B cell (primary cell): Measurements from ENCODE around the gene PELI1. TPM values are rescaled to one million over a fixed set of nuclear protein-coding genes. Genes with fewer than 3 reads are reported as not detected.
"Not testable (repeated sequence)": the region's sequence is repeated elsewhere in the genome, so short reads cannot be mapped to it uniquely, and the experiment has no call there.

Experiments
- ATAC-seq: fragments of 200-7000 bp; cut with Tn5 transposase; one replicate; pipeline ENCODE4 v1.10.0; 2021; ENCODE audit warnings: low read depth, mild to moderate bottlenecking, moderate number of reproducible peaks, moderate library complexity
- CTCF ChIA-PET: fragments of 350-600 bp; sonication (Branson Sonifier 250); formaldehyde crosslinking; loops from one replicate; lab custom pipeline; 2021; ENCODE audit warnings: antibody characterized with exemption, inconsistent platforms; lab: Charles Lee
- POLR2A ChIA-PET: fragments of 350-600 bp; sonication (Branson Sonifier 250); formaldehyde crosslinking; loops from one replicate; lab custom pipeline; 2021; ENCODE audit warnings: antibody characterized with exemption; lab: Charles Lee
- DNase-seq: peaks from one replicate; pipeline ENCODE4 v3.0.0; 2013
- H2AFZ ChIP-seq: 2 replicates; pipeline ENCODE4 v1.6.1; 2012; ENCODE audit warnings: mild to moderate bottlenecking, low read depth, low read length; ENCODE audit not compliant: insufficient read depth, poor library complexity, severe bottlenecking
- H3K27ac ChIP-seq, 2 donors: 1 replicate in 1 of 2; 2 replicates in 1 of 2; pipeline ENCODE4 v1.5.1; 2012 to 2013; ENCODE audit warnings: low read length in 2 of 2, mild to moderate bottlenecking in 2 of 2, moderate library complexity in 1 of 2
- H3K27me3 ChIP-seq, 4 experiments: fragments of 200-600 bp in 1 of 4; sonication (generic) in 1 of 4; replicated peaks in 1 of 4; 1 replicate in 2 of 4; 2 replicates in 2 of 4; pipeline versions ENCODE4 v1.6.1 to v1.7.0; 2013 to 2016; ENCODE audit warnings: low read length in 3 of 4, mild to moderate bottlenecking in 2 of 4, mixed read lengths in 1 of 4, moderate library complexity in 1 of 4; ENCODE audit not compliant: insufficient read depth in 4 of 4, control insufficient read depth in 3 of 4; ENCODE audit errors: control extremely low read depth in 1 of 4
- H3K36me3 ChIP-seq, 2 experiments: replicated peaks in 1 of 2; 1 replicate in 1 of 2; 2 replicates in 1 of 2; pipeline versions ENCODE4 v1.6.1 to v1.7.1; 2013; ENCODE audit warnings: low read length in 1 of 2; ENCODE audit not compliant: insufficient read depth in 2 of 2, control insufficient read depth in 1 of 2; ENCODE audit errors: control extremely low read depth in 1 of 2, extremely low read depth in 1 of 2
- H3K4me1 ChIP-seq, 2 donors: fragments of 200-600 bp in 1 of 2; sonication (generic) in 1 of 2; 1 replicate in 1 of 2; 2 replicates in 1 of 2; pipeline versions ENCODE4 v1.5.1 to v1.6.1; 2013 to 2017; ENCODE audit warnings: low read length in 2 of 2; ENCODE audit not compliant: control insufficient read depth in 2 of 2, insufficient read depth in 2 of 2
- H3K4me2 ChIP-seq: replicated peaks from 2 replicates; pipeline ENCODE3; 2012; ENCODE audit warnings: mild to moderate bottlenecking, low read depth, low read length; ENCODE audit not compliant: poor library complexity, severe bottlenecking
- H3K4me3 ChIP-seq, 5 experiments: fragments of 200-600 bp in 1 of 5; sonication (generic) in 1 of 5; 1 replicate in 3 of 5; 2 replicates in 2 of 5; pipeline versions ENCODE4 v1.5.1 to v1.7.0; 2011 to 2016; ENCODE audit warnings: low read length in 4 of 5, mild to moderate bottlenecking in 4 of 5, low read depth in 2 of 5, control low read depth in 1 of 5, moderate library complexity in 1 of 5; ENCODE audit not compliant: insufficient read depth in 1 of 5; ENCODE audit errors: control extremely low read depth in 1 of 5, extremely low read depth in 1 of 5
- H3K79me2 ChIP-seq: fragments of 200-600 bp; sonication (generic); one replicate; pipeline ENCODE4 v1.6.0; 2016; ENCODE audit warnings: low read length; ENCODE audit not compliant: control insufficient read depth, insufficient read depth
- H3K9ac ChIP-seq: fragments of 200-600 bp; sonication (generic); 2 replicates; pipeline ENCODE4 v1.6.1; 2017; ENCODE audit warnings: mild to moderate bottlenecking, low read length, moderate library complexity
- H3K9me3 ChIP-seq, 3 donors: one replicate each; pipeline versions ENCODE4 v1.6.1 to v1.7.1; 2013; ENCODE audit warnings: low read length in 2 of 3; ENCODE audit not compliant: control insufficient read depth in 2 of 3, insufficient read depth in 1 of 3; ENCODE audit errors: control extremely low read depth in 1 of 3
- H4K20me1 ChIP-seq: 2 replicates; pipeline ENCODE4 v1.6.0; 2012; ENCODE audit warnings: mild to moderate bottlenecking, low read length; ENCODE audit not compliant: insufficient read depth, control insufficient read depth, poor library complexity, severe bottlenecking
- H3K27ac Mint-ChIP-seq: one replicate; pipeline ENCODE4 v1.8.0; 2021; ENCODE audit warnings: mixed read lengths
- H3K27me3 Mint-ChIP-seq: one replicate; pipeline ENCODE4 v1.8.0; 2021; ENCODE audit warnings: mixed read lengths
- H3K4me1 Mint-ChIP-seq: one replicate; pipeline ENCODE4 v1.8.0; 2021; ENCODE audit warnings: mixed read lengths
- H3K4me3 Mint-ChIP-seq: one replicate; pipeline ENCODE4 v1.8.0; 2021; ENCODE audit warnings: mixed read lengths
- H3K9me3 Mint-ChIP-seq: one replicate; pipeline ENCODE4 v1.8.0; 2022; ENCODE audit warnings: mixed read lengths; ENCODE audit not compliant: insufficient read depth
- WGBS: methylation state at CpG from one replicate; pipeline ENCODE4 v1.1.5; 2013; ENCODE audit warnings: missing lambda C conversion rate; ENCODE audit not compliant: insufficient coverage; 5-methylcytosine and 5-hydroxymethylcytosine counted together
- intact Hi-C: fragments of 100-400 bp; cut with micrococcal nuclease; formaldehyde crosslinking; loops from one replicate; pipeline ENCODE4 v1.10.0; 2022
- polyA plus RNA-seq: library from polyadenylated mRNA; depleted of rRNA; stranded (reverse); fragments of >200 nt; gene quantifications from 2 replicates; pipeline ENCODE4 v1.2.3, GENCODE V29; 2012
- total RNA-seq, 2 donors: library from RNA; stranded (reverse); fragments of 120-200 nt in 1 of 2; gene quantifications; 1 replicate in 1 of 2; 2 replicates in 1 of 2; pipeline versions ENCODE4 v1.2.3 to v1.2.4, GENCODE V29; 2013 to 2022

PELI1 gene
- total and polyA plus RNA-seq, 2 donors (not counting 1 experiment from before 2014, with no cell fraction given): 45.3 to 115 TPM

DNA sequence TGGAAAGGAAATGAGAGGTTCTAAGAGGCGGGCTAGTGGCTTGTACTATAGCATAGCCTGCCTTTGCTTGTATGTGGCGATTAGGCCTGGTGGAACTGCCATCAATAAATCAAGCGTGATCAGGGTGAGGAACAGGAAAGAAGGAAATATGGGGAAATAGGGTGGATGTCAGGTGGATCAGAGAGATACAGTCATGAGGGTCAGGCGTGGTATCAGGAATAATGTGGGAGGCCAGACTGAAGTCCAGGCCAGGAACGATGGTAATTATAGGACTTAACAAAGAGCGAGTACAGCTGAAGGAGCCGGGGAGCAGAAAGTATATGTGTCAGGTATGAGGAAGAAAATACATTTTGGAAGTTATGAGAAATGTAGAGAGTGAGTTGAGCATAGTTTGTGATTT lies 67.4 kb downstream of the PELI1 start:
- H3K4me3 ChIP-seq, DNase-seq, H3K9me3 ChIP-seq, H3K4me1 ChIP-seq, H4K20me1 ChIP-seq, H3K27me3 ChIP-seq, H3K4me3 Mint-ChIP-seq, H3K79me2 ChIP-seq, CTCF ChIA-PET, H3K9ac ChIP-seq, H3K36me3 ChIP-seq, H3K4me2 ChIP-seq, ATAC-seq, H3K27me3 Mint-ChIP-seq, POLR2A ChIA-PET, H3K9me3 Mint-ChIP-seq, H2AFZ ChIP-seq, H3K4me1 Mint-ChIP-seq, intact Hi-C loops, H3K27ac ChIP-seq, H3K27ac Mint-ChIP-seq: not testable (repeated sequence)
- 96% methylated on average over 6 of the region's 7 CpGs for WGBS

DNA sequence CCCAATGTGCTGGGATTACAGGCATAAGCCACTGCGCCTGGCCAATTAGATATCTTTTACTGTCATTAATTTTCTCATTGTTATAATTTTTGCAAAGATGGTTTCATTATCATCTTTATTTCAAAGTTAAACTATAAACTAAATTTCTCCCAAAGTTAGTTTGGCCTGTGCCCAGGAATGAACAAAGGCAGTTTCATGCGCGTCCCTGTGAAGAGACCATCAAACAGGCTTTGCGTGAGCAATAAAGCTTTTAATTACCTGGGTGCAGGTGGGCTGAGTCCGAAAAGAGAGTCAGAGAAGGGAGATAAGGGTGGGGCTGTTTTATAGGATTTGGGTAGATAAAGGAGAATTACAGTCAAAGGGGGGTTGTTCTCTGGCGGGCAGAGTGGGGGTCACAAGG lies 69.6 kb downstream of the PELI1 start:
- H3K36me3 ChIP-seq, H3K27ac Mint-ChIP-seq, H3K4me3 Mint-ChIP-seq, H3K4me1 ChIP-seq, POLR2A ChIA-PET, H3K27me3 Mint-ChIP-seq, H3K9me3 ChIP-seq, H3K27ac ChIP-seq, H3K9ac ChIP-seq, H3K4me2 ChIP-seq, H4K20me1 ChIP-seq, ATAC-seq, H3K9me3 Mint-ChIP-seq, H3K4me1 Mint-ChIP-seq, H3K79me2 ChIP-seq, DNase-seq, H3K27me3 ChIP-seq, H3K4me3 ChIP-seq, intact Hi-C loops, H2AFZ ChIP-seq: not testable (repeated sequence)
- 89% methylated on average over 3 of the region's 6 CpGs for WGBS
- CTCF ChIA-PET: interaction anchor here (0.7 kb wide), 1 partner anchor 13 kb away, joined by 3 read pairs; no protein-coding TSS in a partner anchor
